ENCODE data around the gene PNMA1.

PNMA1 gene

DNA sequence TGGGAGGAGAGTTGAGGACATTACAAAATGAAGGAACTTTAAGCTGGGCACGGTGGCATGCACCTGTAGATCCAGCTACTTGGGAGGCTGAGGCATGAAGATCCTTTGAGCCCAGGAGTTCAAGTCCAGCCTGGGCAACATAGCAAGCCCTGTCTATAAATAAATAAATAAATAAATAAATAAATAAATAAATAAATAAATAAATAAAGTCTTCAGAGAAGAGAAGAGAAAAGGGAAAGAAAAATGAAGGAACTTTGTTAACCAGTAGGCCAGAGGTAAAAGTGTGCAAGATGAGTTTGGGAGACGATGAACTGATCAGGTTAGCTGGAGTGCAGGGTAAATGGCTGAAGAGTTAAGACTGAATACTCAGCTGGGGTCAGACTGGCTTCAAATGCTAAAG lies 20.1 kb downstream of the PNMA1 start:
- H3K36me3 ChIP-seq (ENCODE audit: control insufficient read depth, insufficient read depth, low read length), result no peaks in the 10 kb centered on the region
- no peaks in the 10 kb centered on the region for H3K4me1 ChIP-seq (ENCODE audit: control insufficient read depth, insufficient read depth, low read length)
- WGBS (ENCODE audit: insufficient coverage, insufficient read length), result no CpG with 5 or more reads among the region's 2 CpGs
- H3K27ac ChIP-seq (ENCODE audit: low read length), result no peak overlapping the region
- no peak overlapping the region for H3K4me3 ChIP-seq (ENCODE audit: low read length)
- DNase-seq (ENCODE audit: low read depth, low spot score), result no peak
- no peaks in the 10 kb centered on the region for H3K27me3 ChIP-seq (ENCODE audit: control insufficient read depth, insufficient read depth, low read length)
- no peaks in the 10 kb centered on the region for H3K9me3 ChIP-seq (ENCODE audit: control insufficient read depth, insufficient read depth, low read length)

DNA sequence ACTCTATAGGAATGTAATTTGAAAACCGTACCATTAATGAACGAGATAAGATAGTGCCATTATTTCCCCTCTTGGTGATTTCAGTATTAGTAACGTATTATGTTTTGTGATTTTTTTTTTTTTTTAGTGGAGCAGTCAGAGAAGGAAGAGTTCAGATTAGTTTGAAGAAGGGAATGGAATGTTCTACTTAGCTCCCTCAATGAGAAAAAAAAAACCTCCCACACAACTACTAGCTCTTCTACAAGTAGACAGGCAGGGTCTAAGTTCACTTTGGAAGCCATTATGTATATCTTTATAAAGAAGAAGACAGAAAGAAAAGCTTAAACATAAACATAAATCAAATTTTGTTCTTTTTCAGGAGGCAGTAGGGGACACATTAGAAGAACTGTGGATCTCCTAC lies 27.3 kb downstream of the PNMA1 start:
- no peak for DNase-seq (ENCODE audit: low read depth, low spot score)
- WGBS (ENCODE audit: insufficient coverage, insufficient read length), result no CpG with 5 or more reads among the region's 3 CpGs
- H3K27ac ChIP-seq (ENCODE audit: low read length), result no peak overlapping the region
- H3K4me1 ChIP-seq (ENCODE audit: control insufficient read depth, insufficient read depth, low read length), result no peaks in the 10 kb centered on the region
- H3K36me3 ChIP-seq (ENCODE audit: control insufficient read depth, insufficient read depth, low read length), result no peaks in the 10 kb centered on the region
- H3K4me3 ChIP-seq (ENCODE audit: low read length), result no peak overlapping the region
- H3K9me3 ChIP-seq (ENCODE audit: control insufficient read depth, insufficient read depth, low read length), result no peaks in the 10 kb centered on the region
- no peaks in the 10 kb centered on the region for H3K27me3 ChIP-seq (ENCODE audit: control insufficient read depth, insufficient read depth, low read length)

DNA sequence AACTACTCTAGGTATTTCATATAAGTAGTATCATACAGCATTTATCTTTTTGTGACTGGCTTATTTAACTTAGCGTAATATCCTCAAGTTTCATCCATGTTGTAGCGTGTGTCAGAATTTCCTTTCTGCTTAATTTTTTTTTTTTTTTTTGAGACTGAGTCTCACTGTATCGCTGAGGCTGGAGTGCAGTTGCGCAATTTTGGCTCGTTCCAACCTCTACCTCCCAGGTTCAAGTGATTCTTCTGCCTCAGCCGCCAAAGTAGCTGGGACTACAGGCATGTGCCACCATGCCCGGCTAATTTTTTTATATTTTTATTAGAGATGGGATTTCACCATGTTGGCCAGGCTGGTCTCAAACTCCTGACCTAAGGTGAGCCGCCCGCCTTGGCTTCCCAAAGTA lies 28.9 kb downstream of the PNMA1 start:
- H3K27ac ChIP-seq (ENCODE audit: low read length), result no peak overlapping the region
- H3K27me3 ChIP-seq (ENCODE audit: control insufficient read depth, insufficient read depth, low read length), result no peaks in the 10 kb centered on the region
- no peaks in the 10 kb centered on the region for H3K9me3 ChIP-seq (ENCODE audit: control insufficient read depth, insufficient read depth, low read length)
- no CpG with 5 or more reads among the region's 9 CpGs for WGBS (ENCODE audit: insufficient coverage, insufficient read length)
- no peak overlapping the region for H3K4me3 ChIP-seq (ENCODE audit: low read length)
- DNase-seq (ENCODE audit: low read depth, low spot score), result no peak
- no peaks in the 10 kb centered on the region for H3K36me3 ChIP-seq (ENCODE audit: control insufficient read depth, insufficient read depth, low read length)
- no peaks in the 10 kb centered on the region for H3K4me1 ChIP-seq (ENCODE audit: control insufficient read depth, insufficient read depth, low read length)

DNA sequence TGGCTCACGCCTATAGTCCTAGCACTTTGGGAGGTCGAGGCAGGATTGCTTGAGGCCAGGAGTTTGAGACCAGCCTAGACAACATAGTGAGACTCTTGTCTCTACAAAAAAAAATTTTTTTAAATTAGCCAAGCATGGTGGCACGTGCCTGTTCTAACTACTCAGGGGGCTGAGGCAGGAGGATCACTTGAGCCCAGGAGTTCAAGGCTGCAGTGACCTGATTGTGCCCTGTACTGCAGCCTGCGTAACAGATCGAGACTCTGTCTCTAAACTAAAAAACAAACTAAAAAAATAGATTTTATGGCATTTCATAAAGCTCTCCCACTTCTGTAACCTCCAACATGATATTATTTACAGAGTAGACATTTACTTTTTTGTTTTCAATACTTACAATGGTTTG lies 29.6 kb downstream of the PNMA1 start:
- DNase-seq (ENCODE audit: low read depth, low spot score), result no peak
- no peaks in the 10 kb centered on the region for H3K36me3 ChIP-seq (ENCODE audit: control insufficient read depth, insufficient read depth, low read length)
- no peaks in the 10 kb centered on the region for H3K9me3 ChIP-seq (ENCODE audit: control insufficient read depth, insufficient read depth, low read length)
- WGBS (ENCODE audit: insufficient coverage, insufficient read length), result no CpG with 5 or more reads among the region's 5 CpGs
- no peaks in the 10 kb centered on the region for H3K27me3 ChIP-seq (ENCODE audit: control insufficient read depth, insufficient read depth, low read length)
- no peak overlapping the region for H3K27ac ChIP-seq (ENCODE audit: low read length)
- no peaks in the 10 kb centered on the region for H3K4me1 ChIP-seq (ENCODE audit: control insufficient read depth, insufficient read depth, low read length)
- no peak overlapping the region for H3K4me3 ChIP-seq (ENCODE audit: low read length)

DNA sequence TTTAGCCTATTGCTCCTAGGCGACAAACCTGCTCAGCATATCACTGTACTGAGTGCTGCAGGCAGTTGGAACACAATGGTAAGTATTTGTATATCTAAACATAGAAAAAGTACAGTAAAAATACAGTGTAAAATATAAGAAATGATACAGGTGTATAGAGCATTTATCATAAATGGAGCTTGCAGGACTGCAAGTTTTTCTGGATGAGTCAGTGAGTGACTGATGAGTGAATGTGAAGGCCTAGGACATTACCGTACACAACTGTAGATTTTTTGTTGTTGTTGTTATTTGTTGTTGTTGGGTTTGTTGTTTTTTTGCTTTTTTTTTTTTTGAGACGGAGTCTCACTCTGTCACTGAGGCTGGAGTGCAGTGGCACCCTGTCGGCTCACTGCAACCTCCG lies 33.4 kb downstream of the PNMA1 start:
- no peaks in the 10 kb centered on the region for H3K4me1 ChIP-seq (ENCODE audit: control insufficient read depth, insufficient read depth, low read length)
- no peaks in the 10 kb centered on the region for H3K9me3 ChIP-seq (ENCODE audit: control insufficient read depth, insufficient read depth, low read length)
- no CpG with 5 or more reads among the region's 5 CpGs for WGBS (ENCODE audit: insufficient coverage, insufficient read length)
- no peak for DNase-seq (ENCODE audit: low read depth, low spot score)
- no peak overlapping the region for H3K4me3 ChIP-seq (ENCODE audit: low read length)
- no peak overlapping the region for H3K27ac ChIP-seq (ENCODE audit: low read length)
- no peaks in the 10 kb centered on the region for H3K36me3 ChIP-seq (ENCODE audit: control insufficient read depth, insufficient read depth, low read length)
- H3K27me3 ChIP-seq (ENCODE audit: control insufficient read depth, insufficient read depth, low read length), result no peaks in the 10 kb centered on the region

DNA sequence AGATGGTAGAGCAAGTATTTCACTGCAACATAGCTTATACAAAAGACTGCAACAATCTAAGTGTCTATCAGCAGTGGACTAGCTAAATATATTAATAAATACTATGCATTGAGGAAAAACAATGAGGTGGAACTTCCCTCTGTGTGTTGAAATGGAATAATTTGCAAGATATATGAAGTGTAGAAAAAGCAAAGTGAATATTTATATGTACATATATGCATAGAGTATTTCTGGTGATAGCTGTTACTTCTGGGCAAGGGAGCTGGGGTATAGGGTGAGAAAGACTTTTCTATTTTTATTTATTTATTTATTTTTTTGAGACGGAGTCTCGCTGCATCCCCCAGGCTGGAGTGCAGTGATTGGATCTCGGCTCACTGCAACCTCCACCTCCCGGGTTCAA lies 35.5 kb downstream of the PNMA1 start:
- no CpG with 5 or more reads among the region's 4 CpGs for WGBS (ENCODE audit: insufficient coverage, insufficient read length)
- H3K27ac ChIP-seq (ENCODE audit: low read length), result no peak overlapping the region

DNA sequence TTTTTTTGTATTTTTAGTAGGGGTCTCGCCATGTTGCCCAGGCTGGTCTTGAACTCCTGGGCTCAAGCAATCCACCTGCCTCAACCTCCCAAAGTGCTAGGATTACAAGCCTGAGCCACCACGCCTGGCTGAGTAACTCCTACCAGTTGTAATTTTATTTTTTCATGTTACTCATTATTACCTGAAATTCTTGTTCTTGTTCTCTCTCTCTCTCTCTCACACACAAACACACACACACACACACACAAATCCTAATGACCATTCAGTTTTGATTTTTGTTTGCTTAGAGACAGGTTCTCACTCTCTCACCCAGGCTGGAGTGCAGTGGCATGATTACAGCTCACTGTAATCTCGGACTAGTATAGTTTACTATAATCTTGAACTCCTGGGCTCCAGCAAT lies 39.2 kb downstream of the PNMA1 start:
- H3K27ac ChIP-seq (ENCODE audit: low read length), result no peak overlapping the region
- no peaks in the 10 kb centered on the region for H3K9me3 ChIP-seq (ENCODE audit: control insufficient read depth, insufficient read depth, low read length)

More for the DNA sequence above, 35.5 kb downstream of the PNMA1 start:
- no peaks in the 10 kb centered on the region for H3K36me3 ChIP-seq (ENCODE audit: control insufficient read depth, insufficient read depth, low read length)
- H3K4me3 ChIP-seq (ENCODE audit: low read length), result no peak overlapping the region
- no peaks in the 10 kb centered on the region for H3K27me3 ChIP-seq (ENCODE audit: control insufficient read depth, insufficient read depth, low read length)
- DNase-seq (ENCODE audit: low read depth, low spot score), result no peak
- no peaks in the 10 kb centered on the region for H3K9me3 ChIP-seq (ENCODE audit: control insufficient read depth, insufficient read depth, low read length)
- no peaks in the 10 kb centered on the region for H3K4me1 ChIP-seq (ENCODE audit: control insufficient read depth, insufficient read depth, low read length)

DNA sequence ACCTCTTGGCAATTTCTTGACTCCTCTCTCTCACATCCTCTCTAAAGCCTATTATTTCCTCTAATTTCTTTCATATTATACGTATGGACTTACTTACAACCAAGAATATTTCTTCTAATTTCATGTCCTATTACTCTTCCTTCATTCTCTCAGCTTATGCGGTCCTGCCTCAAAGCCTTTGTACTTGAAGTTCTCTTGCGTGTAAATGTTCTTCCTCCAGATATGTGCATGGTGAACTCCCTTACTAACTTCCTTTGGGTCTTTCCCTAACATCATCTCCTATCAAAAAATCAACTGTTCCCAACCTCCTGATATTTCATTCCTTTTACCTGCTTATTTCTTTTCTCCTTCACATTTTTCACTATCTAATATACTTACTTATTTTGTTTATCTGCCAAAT lies 46.3 kb downstream of the PNMA1 start:
- no peak overlapping the region for H3K4me3 ChIP-seq (ENCODE audit: low read length)
- no peaks in the 10 kb centered on the region for H3K9me3 ChIP-seq (ENCODE audit: control insufficient read depth, insufficient read depth, low read length)
- H3K27me3 ChIP-seq (ENCODE audit: control insufficient read depth, insufficient read depth, low read length), result no peaks in the 10 kb centered on the region
- H3K4me1 ChIP-seq (ENCODE audit: control insufficient read depth, insufficient read depth, low read length), result no peaks in the 10 kb centered on the region
- WGBS (ENCODE audit: insufficient coverage, insufficient read length), result 100% methylated on average over 1 of the region's 3 CpGs
- no peaks in the 10 kb centered on the region for H3K36me3 ChIP-seq (ENCODE audit: control insufficient read depth, insufficient read depth, low read length)
- no peak for DNase-seq (ENCODE audit: low read depth, low spot score)
- no peak overlapping the region for H3K27ac ChIP-seq (ENCODE audit: low read length)

More for the DNA sequence above, 39.2 kb downstream of the PNMA1 start:
- no peak overlapping the region for H3K4me3 ChIP-seq (ENCODE audit: low read length)
- no peaks in the 10 kb centered on the region for H3K36me3 ChIP-seq (ENCODE audit: control insufficient read depth, insufficient read depth, low read length)
- DNase-seq (ENCODE audit: low read depth, low spot score), result no peak
- H3K4me1 ChIP-seq (ENCODE audit: control insufficient read depth, insufficient read depth, low read length), result no peaks in the 10 kb centered on the region
- no CpG with 5 or more reads among the region's 3 CpGs for WGBS (ENCODE audit: insufficient coverage, insufficient read length)
- no peaks in the 10 kb centered on the region for H3K27me3 ChIP-seq (ENCODE audit: control insufficient read depth, insufficient read depth, low read length)

DNA sequence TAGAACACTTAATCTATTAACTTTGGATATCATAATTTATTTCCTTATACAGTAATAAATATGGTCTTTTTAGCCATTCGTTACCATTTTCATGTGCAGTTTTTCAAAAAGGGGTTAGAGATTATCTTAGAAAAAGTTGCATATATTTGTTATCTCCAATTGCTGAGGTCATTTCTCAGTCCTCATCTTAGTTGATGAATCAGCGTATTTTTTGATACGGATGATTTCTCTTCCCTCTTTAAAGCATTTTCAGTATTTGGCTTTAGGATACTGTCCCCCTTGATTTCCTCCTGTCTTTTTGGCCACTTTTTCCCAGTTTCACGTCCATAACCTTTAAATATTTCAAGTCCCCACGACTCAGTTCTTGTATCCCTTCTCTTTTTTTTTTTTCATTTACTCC lies 47.6 kb downstream of the PNMA1 start:
- WGBS (ENCODE audit: insufficient coverage, insufficient read length), result 100% methylated on average over 2 of the region's 5 CpGs
- Histone ChIP-seq H3K27me3 (ENCODE audit: control insufficient read depth, insufficient read depth, low read length) (no peaks in the 10 kb centered on the region), H3K4me1 (ENCODE audit: control insufficient read depth, insufficient read depth, low read length) (no peaks in the 10 kb centered on the region), H3K9me3 (ENCODE audit: control insufficient read depth, insufficient read depth, low read length) (no peaks in the 10 kb centered on the region), H3K4me3 (ENCODE audit: low read length) (no peak overlapping the region), H3K36me3 (ENCODE audit: control insufficient read depth, insufficient read depth, low read length) (no peaks in the 10 kb centered on the region), H3K27ac (ENCODE audit: low read length) (no peak overlapping the region)
- no peak for DNase-seq (ENCODE audit: low read depth, low spot score)

DNA sequence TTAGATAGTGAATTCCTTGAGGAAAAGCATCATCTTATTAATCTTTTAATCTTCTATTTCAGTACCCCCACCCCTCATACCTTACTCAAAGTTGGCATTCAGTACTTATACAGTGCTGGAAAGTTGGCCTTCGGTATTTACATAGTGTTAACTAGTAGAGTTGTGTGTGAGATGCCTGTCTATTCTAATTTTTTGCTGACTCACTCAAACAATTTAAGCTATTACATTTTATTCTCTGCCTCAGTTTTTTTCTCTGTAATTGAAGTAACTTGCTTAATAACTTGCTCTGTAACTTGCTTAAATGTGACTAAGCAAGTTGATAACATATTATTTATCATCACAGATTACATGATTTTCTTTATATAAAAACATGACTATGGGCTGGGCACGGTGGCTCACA lies 49.1 kb downstream of the PNMA1 start:
- no peak overlapping the region for H3K4me3 ChIP-seq (ENCODE audit: low read length)
- no peaks in the 10 kb centered on the region for H3K4me1 ChIP-seq (ENCODE audit: control insufficient read depth, insufficient read depth, low read length)
- H3K36me3 ChIP-seq (ENCODE audit: control insufficient read depth, insufficient read depth, low read length), result no peaks in the 10 kb centered on the region
- H3K9me3 ChIP-seq (ENCODE audit: control insufficient read depth, insufficient read depth, low read length), result no peaks in the 10 kb centered on the region
- H3K27me3 ChIP-seq (ENCODE audit: control insufficient read depth, insufficient read depth, low read length), result no peaks in the 10 kb centered on the region
- DNase-seq (ENCODE audit: low read depth, low spot score), result no peak
- no CpG with 5 or more reads among the region's 2 CpGs for WGBS (ENCODE audit: insufficient coverage, insufficient read length)
- H3K27ac ChIP-seq (ENCODE audit: low read length), result no peak overlapping the region

DNA sequence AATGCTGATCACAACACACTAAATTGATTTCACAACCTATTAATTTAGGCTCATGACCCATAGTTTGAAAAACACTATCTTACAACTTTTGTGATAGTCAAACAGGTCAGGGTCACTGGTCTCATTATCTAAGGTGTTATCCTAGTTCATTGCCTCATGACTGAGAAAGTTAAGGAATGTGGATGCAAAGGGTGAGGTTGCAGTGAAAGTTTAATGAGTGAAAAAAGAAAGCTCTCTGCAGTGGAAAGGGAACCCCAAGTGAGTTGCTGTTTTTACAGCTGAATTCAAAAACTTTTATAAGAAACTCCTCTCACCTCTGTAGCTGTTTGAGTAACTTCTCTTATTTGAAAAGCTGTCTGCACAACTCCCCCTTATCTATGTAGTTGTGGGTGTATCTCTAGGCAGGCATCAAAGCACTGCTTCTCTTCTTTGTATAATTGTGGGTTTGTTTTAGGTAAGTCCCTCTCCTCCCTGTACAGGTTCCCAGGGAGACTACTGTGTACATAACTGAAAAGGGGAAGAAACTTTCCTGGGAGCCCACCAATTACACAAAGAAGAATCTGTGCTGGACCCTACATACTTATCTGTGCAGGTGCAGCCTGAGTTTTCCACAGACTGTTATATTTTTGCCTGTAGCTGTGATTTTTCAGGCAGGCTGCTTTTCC lies 50.5 kb downstream of the PNMA1 start:
- no peaks in the 10 kb centered on the region for H3K9me3 ChIP-seq (ENCODE audit: control insufficient read depth, insufficient read depth, low read length)
- H3K36me3 ChIP-seq (ENCODE audit: control insufficient read depth, insufficient read depth, low read length), result no peaks in the 10 kb centered on the region
- H3K4me1 ChIP-seq (ENCODE audit: control insufficient read depth, insufficient read depth, low read length), result no peaks in the 10 kb centered on the region
- H3K27me3 ChIP-seq (ENCODE audit: control insufficient read depth, insufficient read depth, low read length), result no peaks in the 10 kb centered on the region
- no peak for DNase-seq (ENCODE audit: low read depth, low spot score)
- no peak overlapping the region for H3K4me3 ChIP-seq (ENCODE audit: low read length)
- H3K27ac ChIP-seq (ENCODE audit: low read length), result no peak overlapping the region
